HG03469 (cell line): ENCODE measurements around the gene GRID1.

Experiments
- ATAC-seq: cut with Tn5 transposase; IDR thresholded peaks from one replicate; pipeline ENCODE4 v1.9.1; 2021; ENCODE audit warnings: mild to moderate bottlenecking, moderate library complexity, moderate number of reproducible peaks; ENCODE audit not compliant: unreplicated experiment

Gene GRID1

DNA sequence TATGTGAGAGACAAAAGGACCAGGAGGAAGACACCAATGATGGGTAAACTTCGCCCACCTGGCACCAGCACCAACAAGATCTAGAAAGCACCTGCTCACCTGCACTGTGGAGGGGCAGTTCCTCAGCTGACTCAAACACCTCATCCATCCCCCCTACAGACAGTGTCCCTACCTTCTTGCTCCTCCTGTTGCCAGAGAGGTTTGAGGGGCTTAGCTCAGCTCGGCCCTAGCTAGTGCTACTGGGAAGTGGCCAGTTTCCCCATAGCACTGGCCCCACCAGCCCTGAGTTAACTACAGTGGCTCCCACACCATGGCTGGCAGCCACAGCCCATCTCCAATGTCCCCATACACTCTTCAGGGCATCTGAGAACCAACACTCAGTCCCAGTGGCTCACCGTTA, 70.8 kb downstream of the GRID1 start:
- no peak for ATAC-seq

DNA sequence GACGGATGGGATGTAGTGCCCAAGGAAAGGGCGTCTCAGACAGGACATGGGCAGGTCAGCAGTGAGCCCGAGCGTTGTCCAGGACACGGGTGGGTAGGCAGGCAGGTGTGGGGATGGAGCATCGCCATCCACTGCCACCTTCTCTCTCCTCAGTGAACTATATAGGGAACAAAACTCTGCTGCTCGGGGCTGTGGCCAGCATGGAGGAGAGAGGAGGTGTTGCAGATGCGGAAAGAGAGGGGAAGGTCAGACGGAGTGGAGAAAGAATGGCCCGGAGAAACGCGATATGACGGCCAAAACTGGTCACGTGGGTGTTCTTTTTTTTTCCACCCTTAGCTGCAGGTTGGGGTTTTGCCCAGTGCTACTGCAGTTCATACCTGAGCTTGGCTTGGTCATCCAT, 71.2 kb downstream of the GRID1 start:
- ATAC-seq: no peak

DNA sequence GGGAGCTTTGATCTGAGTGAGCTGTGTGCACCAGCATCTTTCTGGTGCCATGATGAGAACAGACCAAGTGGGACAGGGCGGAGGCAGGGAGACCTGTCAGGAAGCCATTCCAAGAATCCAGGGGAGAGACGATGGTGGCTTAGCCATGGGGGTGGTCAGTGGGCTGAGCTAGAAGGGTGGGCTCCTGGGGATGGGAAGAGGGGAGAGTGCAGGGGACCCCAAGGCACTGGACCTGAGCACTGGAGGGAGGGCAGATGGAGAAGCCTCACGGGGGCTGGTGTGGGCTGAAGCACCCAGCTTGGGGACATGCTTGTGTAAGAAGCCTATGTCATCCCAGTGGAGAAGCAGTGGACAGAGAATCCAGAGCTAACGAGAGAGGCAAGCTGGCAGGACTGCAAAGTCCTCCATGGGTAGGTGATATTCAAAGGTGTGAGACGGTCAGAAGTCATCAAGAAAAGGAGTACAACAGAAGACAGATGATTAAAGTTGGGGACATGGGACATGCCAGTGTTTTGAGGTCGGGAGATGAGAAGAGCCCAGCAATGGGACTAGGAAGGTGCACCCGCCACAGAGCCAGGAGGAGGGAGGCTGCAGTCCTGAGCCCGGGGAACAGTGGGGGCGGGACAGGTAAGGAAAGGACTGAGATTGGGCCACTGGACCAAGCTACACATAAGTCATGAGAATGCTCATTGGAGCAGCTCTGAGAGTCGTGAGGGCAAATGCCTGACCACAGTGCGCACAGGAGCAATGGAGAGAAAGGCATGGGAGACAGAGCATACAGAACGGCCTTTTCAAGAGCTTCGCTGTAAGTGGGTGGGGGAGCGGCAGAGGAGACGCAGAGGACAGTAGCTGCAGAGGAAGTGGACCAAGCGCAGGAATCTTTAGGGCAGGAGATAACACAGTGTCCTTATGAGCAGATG, 72.0 kb downstream of the GRID1 start:
- ATAC-seq: no peak

DNA sequence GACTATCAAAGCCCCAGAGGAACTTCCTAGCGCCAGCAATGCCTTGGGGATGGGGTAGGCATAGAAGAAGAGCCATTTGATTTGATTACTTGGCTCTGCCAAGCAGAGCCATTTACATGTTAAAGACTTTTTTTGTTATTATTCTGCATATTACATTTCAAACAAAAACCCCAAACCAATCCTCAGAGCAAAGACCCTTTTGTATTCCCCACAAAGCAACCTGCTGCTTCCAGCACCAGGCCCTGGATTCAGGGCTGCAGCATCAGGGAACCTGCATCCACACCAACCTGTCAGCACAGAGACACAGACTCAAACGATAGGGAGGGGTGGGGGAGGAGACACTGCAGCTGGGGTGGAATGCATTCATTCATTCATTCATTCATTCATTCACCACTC, 73.2 kb downstream of the GRID1 start:
- ATAC-seq: no peak

DNA sequence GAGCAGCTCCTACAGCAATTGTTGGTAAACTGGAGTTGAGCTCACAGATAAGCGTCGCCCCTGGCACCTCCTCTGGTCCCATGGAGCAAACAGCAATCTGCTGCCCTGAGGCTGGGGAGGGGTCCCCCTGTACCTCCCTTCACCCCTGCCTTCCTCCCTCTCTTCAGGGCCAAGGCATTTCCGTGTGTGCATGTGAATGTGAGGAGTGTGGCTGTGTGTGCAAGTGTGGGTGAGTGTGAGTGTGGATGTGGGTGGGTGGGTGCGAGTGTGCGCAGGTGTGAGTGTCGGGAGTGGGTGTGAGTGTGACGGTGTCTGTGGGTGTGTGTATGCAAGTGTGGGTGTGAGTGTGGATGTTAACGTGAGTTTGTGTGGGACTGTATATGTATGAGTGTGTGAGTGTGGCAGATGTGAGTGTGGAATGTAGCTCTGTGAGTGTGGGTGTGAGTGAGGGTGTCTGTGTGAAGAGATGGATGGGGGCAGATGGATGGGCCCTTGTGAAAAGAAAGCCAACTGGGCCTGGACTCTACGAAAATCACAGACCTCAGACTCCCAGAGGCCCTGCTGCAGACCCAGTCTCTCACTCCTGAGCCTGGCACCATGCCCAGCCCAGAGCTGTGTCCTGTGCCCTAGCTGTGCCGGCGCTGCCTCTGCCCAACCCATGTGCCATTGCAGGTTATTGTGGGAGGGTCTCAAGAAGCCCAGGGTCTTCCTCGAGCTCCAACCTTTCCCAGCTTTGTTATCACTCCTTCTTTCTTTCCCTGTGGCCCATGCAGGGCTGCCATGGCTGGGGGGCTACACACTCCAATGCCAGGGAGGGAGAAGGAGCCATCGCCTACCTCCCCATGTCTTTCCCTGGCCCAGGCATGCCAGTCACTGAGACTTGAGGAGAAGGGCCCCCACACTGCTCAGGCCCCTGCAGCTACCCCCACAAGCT, 73.9 kb downstream of the GRID1 start:
- no peak for ATAC-seq

DNA sequence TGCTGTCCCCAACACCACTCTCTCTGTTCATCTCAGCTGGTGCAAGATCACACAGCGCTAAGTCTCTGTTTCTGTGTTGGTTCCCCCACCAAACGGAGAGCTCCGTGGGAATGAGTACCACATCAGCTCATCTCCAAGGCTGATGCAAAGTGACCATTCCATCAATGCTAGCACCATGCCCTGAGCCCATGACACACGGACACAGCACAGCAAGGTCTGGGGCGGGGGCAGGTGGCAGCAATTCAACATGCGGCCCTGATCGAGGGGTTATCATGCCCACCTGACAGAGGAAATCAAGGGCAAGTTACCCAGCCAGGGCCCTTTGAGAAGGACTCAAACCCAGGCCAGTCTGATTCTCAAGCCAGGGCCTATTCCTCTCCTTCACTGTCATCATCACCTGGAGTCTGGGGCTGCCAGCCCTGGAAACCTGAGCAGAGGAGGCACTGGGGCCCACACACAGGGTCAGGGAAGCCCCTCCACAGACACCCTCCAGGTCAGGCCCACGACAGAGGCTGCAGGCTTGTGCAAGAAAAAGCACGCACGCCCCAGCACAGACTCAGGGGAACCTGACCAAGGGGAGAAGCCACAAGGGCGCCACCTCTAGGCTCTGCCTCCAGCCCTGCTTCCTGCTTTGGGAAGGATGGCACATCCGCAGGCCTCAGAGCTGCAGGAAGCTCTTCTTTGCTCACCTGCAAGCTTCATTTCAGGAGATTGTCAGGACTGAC, 74.8 kb downstream of the GRID1 start:
- ATAC-seq: no peak

DNA sequence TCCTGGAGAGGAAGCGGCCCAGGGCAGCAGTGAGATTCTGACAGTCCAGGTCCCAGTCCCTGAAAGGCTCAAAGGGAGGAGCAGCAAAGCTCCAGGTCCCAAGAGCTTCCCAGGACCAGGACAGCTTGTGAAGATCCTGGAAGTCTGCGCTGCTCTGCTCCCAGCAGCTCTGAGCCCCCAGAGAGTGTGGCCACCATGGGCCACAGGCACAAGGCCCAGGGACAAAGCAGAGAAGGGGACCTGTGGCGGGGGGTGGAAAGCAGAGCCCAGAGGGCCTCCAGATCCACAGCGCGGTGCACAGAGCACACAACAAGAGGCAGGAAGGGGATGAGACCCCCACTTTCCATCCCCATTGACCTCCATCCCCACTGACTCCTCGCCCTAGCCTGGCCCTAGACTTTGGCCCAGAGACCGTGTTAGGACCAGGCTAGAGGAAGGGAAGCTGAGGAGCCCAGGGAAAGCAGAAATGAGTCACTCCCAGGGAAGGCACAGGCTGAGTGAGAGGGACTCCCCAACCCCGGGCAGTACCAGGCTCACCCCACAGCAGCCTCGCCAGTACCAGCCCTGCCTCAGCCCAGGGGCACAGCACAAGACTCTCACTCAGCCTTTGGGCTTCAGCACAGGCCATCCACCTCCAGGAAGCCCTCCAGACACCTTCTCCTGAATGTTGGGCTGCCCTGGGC, 75.5 kb downstream of the GRID1 start:
- ATAC-seq: no peak

DNA sequence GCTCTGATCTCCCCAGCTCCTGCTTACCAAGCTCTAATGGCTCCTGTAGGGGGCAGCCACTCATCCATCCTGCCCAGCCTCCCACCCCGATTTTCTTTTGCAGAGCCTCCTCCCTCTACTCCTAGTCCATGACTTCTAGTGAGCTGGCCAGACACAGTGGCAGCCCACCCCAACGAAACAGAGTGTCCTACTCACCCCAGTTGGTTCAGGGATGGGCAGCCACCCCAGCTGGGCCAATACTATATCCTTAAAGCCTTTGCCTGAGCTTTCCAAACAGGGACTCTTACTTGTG, 77.1 kb downstream of the GRID1 start:
- no peak for ATAC-seq

DNA sequence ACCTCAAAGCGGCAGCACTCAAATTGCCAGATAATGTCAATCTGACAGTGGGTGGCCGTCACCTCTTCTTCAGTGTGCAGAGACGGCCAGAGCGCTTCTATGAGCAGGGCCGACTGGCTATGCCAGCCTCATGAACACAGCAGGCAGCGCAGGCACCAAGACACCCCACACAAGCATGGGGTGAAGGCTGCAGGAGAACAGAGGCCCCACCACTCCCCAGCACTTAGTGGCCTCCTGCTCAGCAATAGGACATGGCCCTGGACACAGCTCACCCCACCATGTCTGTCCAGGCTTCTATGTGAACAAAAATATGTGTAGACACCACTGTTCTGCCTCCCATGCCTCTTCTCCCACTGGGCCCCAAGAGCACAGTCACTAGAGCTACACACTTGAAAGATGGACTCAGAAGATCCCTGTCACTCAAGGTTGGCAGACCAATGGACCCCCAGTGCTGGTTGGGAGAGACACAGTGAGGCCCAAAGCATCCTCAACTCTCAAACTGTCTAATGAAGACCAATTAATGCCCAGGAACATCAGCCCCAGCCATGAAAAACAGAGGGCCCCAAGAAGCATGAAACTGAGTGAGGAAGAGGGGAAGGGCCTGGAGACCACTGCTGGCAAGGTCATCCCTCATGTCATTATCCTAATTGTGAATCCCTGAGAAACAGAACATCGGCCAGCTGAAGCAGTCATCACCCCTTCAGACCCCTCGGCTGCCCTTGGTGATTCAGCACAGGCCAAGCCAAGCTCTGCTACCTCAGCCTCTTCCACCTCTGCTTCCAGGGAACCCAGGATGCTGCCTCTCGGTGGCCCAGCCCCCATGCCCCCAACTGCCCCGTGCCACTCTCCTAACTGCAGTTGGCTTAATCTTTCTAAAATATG, 77.7 kb downstream of the GRID1 start:
- ATAC-seq: no peak

DNA sequence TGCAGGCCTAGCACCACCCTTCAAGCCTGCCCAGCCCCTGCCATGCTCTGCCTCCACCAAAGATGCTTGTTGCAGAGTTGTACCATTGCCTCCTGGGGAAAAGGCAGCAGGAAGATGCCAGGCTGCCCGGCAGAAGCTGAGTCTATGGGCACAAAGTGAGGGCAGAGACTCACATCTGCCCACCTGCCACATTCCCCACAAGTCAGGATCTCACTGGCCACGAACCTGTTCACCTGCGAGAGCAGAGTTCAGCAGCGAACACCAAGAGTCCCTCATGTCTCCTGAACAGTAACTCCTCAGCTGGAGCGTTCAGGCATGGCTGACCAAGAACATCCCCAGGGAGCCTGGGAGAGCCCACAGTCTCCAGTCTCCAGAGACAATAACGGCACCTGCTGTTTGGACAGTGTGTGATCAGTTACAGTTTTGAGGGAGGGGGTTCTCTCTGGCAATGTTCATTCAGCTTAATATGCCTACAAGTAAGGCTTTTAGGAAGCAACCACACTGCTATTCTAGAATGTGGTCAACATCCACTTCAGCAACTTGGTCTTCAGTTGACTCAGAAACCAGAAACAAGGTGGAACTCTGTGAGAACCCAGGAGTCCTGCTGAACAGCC, 78.5 kb downstream of the GRID1 start:
- no peak for ATAC-seq

DNA sequence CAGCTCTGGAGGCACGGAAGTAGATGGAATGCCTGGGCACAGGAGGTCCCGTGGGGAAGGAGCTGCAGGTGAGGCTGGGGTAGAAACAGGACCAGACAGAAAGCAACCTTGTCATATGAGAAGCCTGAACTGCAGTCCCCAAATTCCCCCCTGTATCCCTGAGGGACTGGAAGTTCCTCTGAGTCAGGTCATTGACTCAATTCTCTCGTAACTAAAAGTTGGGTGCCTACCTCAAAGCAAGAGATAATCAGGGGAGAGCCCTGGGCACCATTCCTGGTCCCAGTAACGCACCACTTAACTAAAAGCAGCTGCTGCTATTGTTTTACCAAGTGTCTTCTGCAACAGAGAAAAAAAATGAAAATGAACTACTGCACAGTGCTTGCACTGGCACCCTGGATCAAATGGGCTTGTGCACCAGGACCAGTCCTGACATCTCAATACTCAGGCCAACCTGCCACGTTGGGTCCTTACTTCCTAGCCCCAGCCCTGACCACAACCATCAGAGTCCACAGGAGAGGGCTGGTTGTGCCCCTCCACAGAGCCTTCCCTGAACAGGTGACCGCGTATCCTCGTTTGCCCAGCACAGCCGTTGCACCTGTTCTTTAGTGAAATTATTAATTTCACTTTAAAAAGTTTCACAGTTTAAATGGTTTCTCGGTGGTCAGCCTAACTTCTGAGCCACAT, 79.3 kb downstream of the GRID1 start:
- no peak for ATAC-seq

DNA sequence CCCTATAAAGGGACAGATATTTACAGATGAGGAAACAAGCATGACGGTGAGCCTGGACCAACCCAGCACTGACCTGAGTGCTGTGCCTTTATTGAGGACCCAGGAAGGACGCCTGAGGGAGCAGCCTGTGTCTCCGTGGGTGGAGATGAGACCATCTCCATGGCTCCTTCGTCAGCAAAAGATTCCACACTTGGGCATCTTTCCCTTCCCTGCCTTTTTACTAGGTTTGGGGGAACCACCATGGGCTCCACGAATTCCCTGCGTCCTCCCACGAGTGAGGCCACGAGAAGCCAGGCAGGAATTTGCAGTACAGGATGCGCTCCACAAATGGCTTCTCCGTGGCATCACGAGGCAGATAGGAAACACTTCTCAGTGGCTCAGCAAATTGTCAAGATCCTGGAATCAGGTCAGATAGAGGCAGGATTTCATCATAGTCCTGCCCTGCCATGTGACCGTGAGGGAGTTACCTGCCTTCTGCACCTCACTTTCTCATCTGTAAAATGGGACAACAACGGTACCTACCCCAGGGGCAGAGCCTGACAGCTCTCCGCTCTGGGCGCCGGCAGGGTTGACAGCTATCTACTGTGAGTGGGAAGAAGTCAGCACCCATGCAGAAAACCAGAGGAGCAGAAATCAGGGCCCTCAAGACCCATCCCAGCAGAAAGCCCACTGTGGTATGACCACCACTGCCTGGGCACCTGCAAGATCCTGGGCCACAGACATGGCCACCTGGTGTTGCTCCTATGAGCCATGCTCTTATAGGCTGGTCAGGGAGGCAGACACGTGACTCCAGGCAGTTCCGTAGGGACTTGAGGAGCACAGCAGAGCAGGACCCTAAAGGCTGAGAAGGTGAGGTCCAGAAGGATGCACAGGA, 80.1 kb downstream of the GRID1 start:
- ATAC-seq: no peak

DNA sequence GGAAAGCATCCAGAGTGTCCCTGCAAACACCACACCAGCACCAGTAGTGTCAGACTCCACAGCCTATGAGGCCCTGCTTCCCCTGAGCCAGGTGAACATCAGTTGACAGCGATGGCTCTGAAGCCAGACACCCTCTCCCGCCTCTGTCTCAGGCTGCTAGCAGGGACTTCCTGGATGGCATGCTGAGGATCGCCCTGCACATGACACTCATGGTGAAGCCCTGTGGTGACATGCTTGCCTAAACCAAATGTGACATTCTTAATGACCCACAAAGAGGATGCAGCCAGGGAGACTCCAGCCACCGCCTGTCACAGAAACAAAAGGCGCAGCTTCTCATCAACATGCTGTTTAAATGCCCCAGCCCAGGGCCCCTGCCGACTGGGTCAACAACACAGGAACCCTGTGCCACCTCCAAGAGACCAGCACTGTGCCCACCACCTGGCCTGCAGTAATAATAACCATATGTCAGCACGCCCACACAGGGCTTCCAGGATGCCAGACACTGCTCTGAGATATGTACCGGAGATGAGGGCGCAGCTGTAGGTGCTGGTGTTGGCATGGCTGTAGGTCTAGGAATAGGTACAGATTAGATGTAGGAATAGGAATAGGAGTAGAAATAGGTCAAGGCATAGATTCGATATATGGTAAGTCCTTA, 81.3 kb downstream of the GRID1 start:
- no peak for ATAC-seq

DNA sequence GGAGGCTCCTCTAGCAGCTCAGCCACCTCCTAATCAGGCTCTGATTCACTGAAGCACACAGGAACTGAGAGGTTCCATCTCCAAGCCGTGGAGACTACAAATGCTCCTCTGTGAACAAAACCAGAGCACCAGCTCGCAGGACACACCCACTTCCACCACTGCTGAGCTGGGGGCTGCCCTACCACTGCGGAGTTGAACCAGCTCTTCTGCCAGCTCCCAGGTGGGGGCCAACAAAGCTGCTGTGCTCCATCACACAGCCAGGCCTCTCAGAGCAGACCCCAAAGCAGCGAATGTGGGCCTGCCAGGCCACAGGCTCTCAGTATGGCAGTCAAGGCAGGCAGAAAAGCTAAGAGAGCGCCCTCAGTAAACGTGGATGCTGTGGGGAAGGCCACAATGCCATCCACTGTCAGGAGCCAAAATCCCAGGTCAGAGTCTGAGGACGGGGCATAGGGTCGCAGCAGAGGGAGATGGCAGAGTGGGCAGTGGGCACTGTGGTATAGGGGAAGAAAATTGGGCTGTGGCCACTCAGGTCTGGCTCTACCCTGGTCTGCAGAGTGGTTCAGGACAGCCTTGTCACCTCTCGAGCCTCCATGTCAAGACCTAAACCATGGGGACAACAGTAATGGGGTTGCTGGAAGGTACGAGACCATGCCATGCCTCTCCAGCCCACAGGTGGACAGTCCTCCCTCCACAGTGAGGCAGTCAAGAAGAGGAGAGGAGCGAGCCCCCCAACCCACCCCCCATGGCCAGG, 82.1 kb downstream of the GRID1 start:
- ATAC-seq: no peak

DNA sequence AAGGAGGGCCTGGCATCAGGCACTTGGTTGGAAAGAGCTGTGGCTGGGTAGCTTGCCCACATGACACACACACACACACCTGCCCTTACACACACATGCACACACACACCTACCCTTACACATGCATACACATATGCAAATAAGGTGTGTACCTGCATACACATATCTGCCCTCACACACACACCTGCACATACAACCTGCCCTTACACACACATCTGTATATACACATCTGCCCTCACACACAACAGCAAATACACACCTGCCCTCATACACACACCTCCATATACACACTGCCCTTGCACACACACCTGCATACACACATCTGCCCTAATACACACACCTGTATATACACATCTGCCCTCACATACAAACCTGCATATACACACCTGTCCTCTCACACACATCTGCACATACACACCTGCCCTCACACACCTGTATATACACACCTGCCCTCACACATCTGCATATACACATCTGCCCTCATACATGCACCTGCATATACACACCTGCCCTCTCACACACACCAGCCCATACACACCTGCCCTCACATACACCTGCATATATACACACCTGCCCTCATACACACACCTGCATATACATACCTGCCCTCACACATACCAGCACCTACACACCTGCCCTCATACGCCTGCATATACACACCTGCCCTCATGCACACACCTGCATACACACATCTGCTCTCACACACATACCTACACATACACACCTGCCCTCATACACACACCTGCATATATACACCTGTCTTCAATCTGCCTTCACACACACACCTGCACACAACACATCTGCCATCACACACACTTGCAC, 82.9 kb downstream of the GRID1 start:
- ATAC-seq: no peak
